SK-N-SH (cell line): ENCODE measurements around the gene CIT. TPM values are rescaled to one million over a fixed set of nuclear protein-coding genes. Genes with fewer than 3 reads are reported as not detected.

Experiments
- CTCF ChIA-PET: fragments of 300-600, 350-600 bp; formaldehyde crosslinking; extraction: SDS; loops from one replicate; lab custom pipeline; 2021; lab: Yijun Ruan, JAX
- POLR2A ChIA-PET: fragments of 350-600 bp; sonication (Branson Sonifier 250); formaldehyde crosslinking; extraction: SDS; loops from one replicate; lab custom pipeline; 2020; ENCODE audit warnings: antibody characterized with exemption, inconsistent platforms; lab: Yijun Ruan, JAX
- DNase-seq: peaks from one replicate; pipeline ENCODE4 v3.0.0; 2012
- H2AFZ ChIP-seq: fragments of 200-600 bp; sonication (generic); 2 replicates; pipeline ENCODE4 v1.8.1; 2016; ENCODE audit warnings: antibody characterized with exemption, mild to moderate bottlenecking, low read depth
- H3F3A ChIP-seq: fragments of 200-600 bp; sonication (generic); replicated peaks from 2 replicates; pipeline ENCODE3; 2016; ENCODE audit warnings: antibody characterized with exemption, mild to moderate bottlenecking; ENCODE audit not compliant: insufficient read depth
- H3K27ac ChIP-seq, 2 experiments: fragments of 200-500 bp in 1 of 2; fragments of 200-600 bp in 1 of 2; sonication (Bioruptor generic) in 1 of 2; sonication (generic), shearing (Covaris generic) in 1 of 2; 2 replicates each; pipeline versions ENCODE4 v1.5.1 to v1.6.1; 2014 to 2016; ENCODE audit warnings: low read depth in 2 of 2, inconsistent platforms in 1 of 2, low read length in 1 of 2, mild to moderate bottlenecking in 1 of 2, mixed read lengths in 1 of 2
- H3K27me3 ChIP-seq: fragments of 200-600 bp; sonication (generic), shearing (Covaris generic); 2 replicates; pipeline ENCODE4 v1.6.1; 2016; ENCODE audit warnings: mixed run types; ENCODE audit not compliant: insufficient read depth
- H3K36me3 ChIP-seq, 2 experiments: fragments of 200-500 bp in 1 of 2; fragments of 200-600 bp in 1 of 2; sonication (Bioruptor generic) in 1 of 2; sonication (generic) in 1 of 2; replicated peaks in 1 of 2; 2 replicates each; pipeline versions ENCODE3 to v1.5.1; 2014 to 2016; ENCODE audit warnings: low read length in 1 of 2, mild to moderate bottlenecking in 1 of 2; ENCODE audit not compliant: insufficient read depth in 2 of 2, control insufficient read depth in 1 of 2
- H3K4me1 ChIP-seq, 2 experiments: fragments of 200-500 bp in 1 of 2; fragments of 200-600 bp in 1 of 2; sonication (Bioruptor generic) in 1 of 2; sonication (generic), shearing (Covaris generic) in 1 of 2; 2 replicates each; pipeline versions ENCODE4 v1.5.1 to v1.6.1; 2014 to 2016; ENCODE audit warnings: low read depth in 1 of 2, low read length in 1 of 2, mixed run types in 1 of 2; ENCODE audit not compliant: insufficient read depth in 2 of 2, control insufficient read depth in 1 of 2
- H3K4me2 ChIP-seq: fragments of 200-600 bp; sonication (generic), shearing (Covaris generic); 2 replicates; pipeline ENCODE4 v1.6.1; 2017; ENCODE audit warnings: mixed run types
- H3K4me3 ChIP-seq, 2 experiments: fragments of 200-500 bp in 1 of 2; fragments of 200-600 bp in 1 of 2; sonication (Bioruptor generic) in 1 of 2; sonication (generic), shearing (Covaris generic) in 1 of 2; 2 replicates each; pipeline versions ENCODE4 v1.5.1 to v1.8.1; 2014 to 2016; ENCODE audit warnings: low read depth in 2 of 2, inconsistent platforms in 1 of 2, low read length in 1 of 2, mild to moderate bottlenecking in 1 of 2, mixed read lengths in 1 of 2, moderate library complexity in 1 of 2
- H3K79me2 ChIP-seq: fragments of 200-600 bp; sonication (generic); 2 replicates; pipeline ENCODE4 v1.8.1; 2017; ENCODE audit warnings: mild to moderate bottlenecking; ENCODE audit not compliant: insufficient read depth
- H3K9ac ChIP-seq: fragments of 200-600 bp; sonication (generic); 2 replicates; pipeline ENCODE4 v1.6.1; 2017; ENCODE audit warnings: mixed run types
- H3K9me2 ChIP-seq: fragments of 200-600 bp; sonication (generic); 2 replicates; pipeline ENCODE4 v1.6.1; 2017; ENCODE audit warnings: mixed run types
- H3K9me3 ChIP-seq: fragments of 200-600 bp; sonication (generic); 2 replicates; pipeline ENCODE4 v1.6.1; 2017; ENCODE audit warnings: mixed run types, mild to moderate bottlenecking, moderate library complexity
- H4K20me1 ChIP-seq: fragments of 200-600 bp; sonication (generic); 2 replicates; pipeline ENCODE4 v1.6.1; 2017; ENCODE audit warnings: mild to moderate bottlenecking, mixed run types; ENCODE audit not compliant: insufficient read depth
- CHD2 ChIP-seq: fragments of 150-350 bp; IDR thresholded peaks from 2 replicates; pipeline ENCODE4 v1.6.1; 2018; ENCODE audit warnings: low read length; ENCODE audit not compliant: partially characterized antibody
- ELF1 ChIP-seq: IDR thresholded peaks from 2 replicates; pipeline ENCODE4 v1.4.0; 2012
- EP300 ChIP-seq, 2 experiments: IDR thresholded peaks; 2 replicates each; pipeline versions ENCODE4 v1.4.0 to v1.6.1; 2012; ENCODE audit warnings: borderline replicate concordance in 1 of 2, low read depth in 1 of 2, low read length in 1 of 2
- EZH2phosphoT487 ChIP-seq: fragments of 200-600 bp; sonication (generic); IDR thresholded peaks from 2 replicates; pipeline ENCODE4 v1.6.1; 2017; ENCODE audit warnings: low read depth, mixed run types, mild to moderate bottlenecking, antibody characterized with exemption, moderate library complexity, borderline replicate concordance
- FOSL2 ChIP-seq: IDR thresholded peaks from 2 replicates; pipeline ENCODE4 v1.4.0; 2012; ENCODE audit warnings: low read depth, mild to moderate bottlenecking, moderate library complexity, borderline replicate concordance
- FOXJ3 ChIP-seq: sonication (generic); formaldehyde crosslinking; IDR thresholded peaks from 2 replicates; pipeline ENCODE4 v1.5.1; 2020; ENCODE audit warnings: mild to moderate bottlenecking, missing genetic modification reagents
- FOXM1 ChIP-seq: IDR thresholded peaks from 2 replicates; pipeline ENCODE4 v1.4.0; 2012; ENCODE audit warnings: low read depth, mild to moderate bottlenecking
- GABPA ChIP-seq: IDR thresholded peaks from 2 replicates; pipeline ENCODE4 v1.4.0; 2012; ENCODE audit warnings: low read depth, mild to moderate bottlenecking
- JUND ChIP-seq: IDR thresholded peaks from 2 replicates; pipeline ENCODE4 v1.4.0; 2012
- NRF1 ChIP-seq: IDR thresholded peaks from 2 replicates; pipeline ENCODE4 v1.6.1; 2012; ENCODE audit warnings: low read depth, mild to moderate bottlenecking, low read length
- RAD21 ChIP-seq: IDR thresholded peaks from 2 replicates; pipeline ENCODE4 v1.6.1; 2012; ENCODE audit warnings: mild to moderate bottlenecking, low read length
- RFX5 ChIP-seq: IDR thresholded peaks from 2 replicates; pipeline ENCODE4 v1.6.1; 2012; ENCODE audit warnings: mild to moderate bottlenecking, improper control_type of control experiment, low read length
- SIN3A ChIP-seq: IDR thresholded peaks from 2 replicates; pipeline ENCODE4 v1.6.1; 2012; ENCODE audit warnings: low read depth, mild to moderate bottlenecking, low read length, moderate library complexity, borderline replicate concordance
- SMC3 ChIP-seq: IDR thresholded peaks from 2 replicates; pipeline ENCODE4 v1.6.1; 2012; ENCODE audit warnings: low read depth, low read length, improper control_type of control experiment
- TAF1 ChIP-seq: IDR thresholded peaks from 2 replicates; pipeline ENCODE4 v1.6.1; 2012; ENCODE audit warnings: low read depth, mild to moderate bottlenecking, low read length, moderate library complexity, borderline replicate concordance
- TCF12 ChIP-seq: IDR thresholded peaks from 2 replicates; pipeline ENCODE4 v1.4.0; 2012
- TEAD4 ChIP-seq: IDR thresholded peaks from 2 replicates; pipeline ENCODE4 v1.4.0; 2012; ENCODE audit warnings: mild to moderate bottlenecking, borderline replicate concordance; ENCODE audit not compliant: insufficient read depth
- YY1 ChIP-seq: IDR thresholded peaks from 2 replicates; pipeline ENCODE4 v1.4.0; 2012; ENCODE audit warnings: low read depth, mild to moderate bottlenecking
- WGBS: methylation state at CpG from one replicate; pipeline ENCODE4 v1.1.6; 2017; ENCODE audit warnings: low lambda C conversion rate; 5-methylcytosine and 5-hydroxymethylcytosine counted together
- polyA plus RNA-seq, 3 experiments: library from polyadenylated mRNA; depleted of rRNA; stranded (reverse); fragments of >200 nt; gene quantifications; 2 replicates each; pipeline ENCODE4 v1.2.3, GENCODE V29; 2012
- TF ChIP-seq, protein P1 (sequence below): IDR thresholded peaks from 2 replicates; pipeline ENCODE4; 2012
- TF ChIP-seq, protein P2 (sequence below): fragments of 150-350 bp; IDR thresholded peaks from 2 replicates; pipeline ENCODE4 v1.6.1; 2017; ENCODE audit warnings: antibody characterized with exemption, low read length, low read depth, borderline replicate concordance
- TF ChIP-seq, protein P3 (sequence below): IDR thresholded peaks from 2 replicates; pipeline ENCODE4 v1.4.0; 2012; ENCODE audit warnings: low read depth, borderline replicate concordance
- TF ChIP-seq, protein P4 (sequence below): fragments of 200-600 bp; sonication (generic); IDR thresholded peaks from 2 replicates; pipeline ENCODE4 v1.6.1; 2017; ENCODE audit warnings: antibody characterized with exemption, mild to moderate bottlenecking, moderate library complexity

Gene CIT
- polyA plus RNA-seq, 1 of the 3 experiments (the other 2 are of a cell fraction) = 7.7 TPM

DNA sequence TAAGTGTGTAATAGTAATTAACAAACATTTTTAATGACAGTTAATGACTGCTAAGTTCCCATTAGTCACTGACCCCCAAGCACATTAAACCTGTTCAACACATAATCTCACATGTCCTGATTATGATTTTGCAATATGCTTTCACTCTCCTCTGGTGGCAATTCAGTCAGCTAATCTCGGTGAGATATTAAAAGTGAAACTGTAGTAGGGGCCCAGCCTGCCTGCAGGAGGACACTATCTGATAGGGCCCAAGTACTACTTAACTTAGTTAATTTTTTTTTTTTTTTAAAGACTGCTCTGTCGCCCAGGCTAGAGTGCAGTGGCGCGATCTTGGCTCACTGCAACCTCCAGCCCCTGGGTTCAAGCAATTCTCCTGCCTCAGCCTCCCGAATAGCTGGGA is 48.8 kb downstream of the CIT start:
- TF ChIP-seq GABPA (no peak), ELF1 (no peak), RAD21 (no peak), SIN3A (no peak), SMC3 (no peak), FOSL2 (no peak), CHD2 (no peak), TCF12 (no peak), EP300 (IDR thresholded peaks at IDR 0.05; ENCODE audit: borderline replicate concordance in 1 of 2, low read depth in 1 of 2, low read length in 1 of 2) (no peak), TAF1 (no peak), YY1 (no peak), NRF1 (no peak), EZH2phosphoT487 (no peak)
- TF ChIP-seq, protein P1, sequence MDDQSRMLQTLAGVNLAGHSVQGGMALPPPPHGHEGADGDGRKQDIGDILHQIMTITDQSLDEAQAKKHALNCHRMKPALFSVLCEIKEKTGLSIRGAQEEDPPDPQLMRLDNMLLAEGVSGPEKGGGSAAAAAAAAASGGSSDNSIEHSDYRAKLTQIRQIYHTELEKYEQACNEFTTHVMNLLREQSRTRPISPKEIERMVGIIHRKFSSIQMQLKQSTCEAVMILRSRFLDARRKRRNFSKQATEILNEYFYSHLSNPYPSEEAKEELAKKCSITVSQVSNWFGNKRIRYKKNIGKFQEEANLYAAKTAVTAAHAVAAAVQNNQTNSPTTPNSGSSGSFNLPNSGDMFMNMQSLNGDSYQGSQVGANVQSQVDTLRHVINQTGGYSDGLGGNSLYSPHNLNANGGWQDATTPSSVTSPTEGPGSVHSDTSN = no peak
- TF ChIP-seq, protein P2, sequence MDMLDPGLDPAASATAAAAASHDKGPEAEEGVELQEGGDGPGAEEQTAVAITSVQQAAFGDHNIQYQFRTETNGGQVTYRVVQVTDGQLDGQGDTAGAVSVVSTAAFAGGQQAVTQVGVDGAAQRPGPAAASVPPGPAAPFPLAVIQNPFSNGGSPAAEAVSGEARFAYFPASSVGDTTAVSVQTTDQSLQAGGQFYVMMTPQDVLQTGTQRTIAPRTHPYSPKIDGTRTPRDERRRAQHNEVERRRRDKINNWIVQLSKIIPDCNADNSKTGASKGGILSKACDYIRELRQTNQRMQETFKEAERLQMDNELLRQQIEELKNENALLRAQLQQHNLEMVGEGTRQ = no peak
- CTCF ChIA-PET = interaction anchor here (1.6 to 4.3 kb wide), 2 partner anchors 13 to 48 kb away, joined by 3 to 15 read pairs; no protein-coding TSS in a partner anchor
- POLR2A ChIA-PET = no interaction called here
- 92% methylated on average over 5 of the region's 5 CpGs for WGBS
- H3K27ac ChIP-seq = no peak overlapping the region
- H3K4me3 ChIP-seq = no peak overlapping the region
- no peaks in the 10 kb centered on the region for H3K9me3 ChIP-seq
- DNase-seq = no peak
- H3F3A ChIP-seq = no peaks in the 10 kb centered on the region
- no peaks in the 10 kb centered on the region for H3K79me2 ChIP-seq
- H3K4me1 ChIP-seq = no peaks in the 10 kb centered on the region
- H3K9me2 ChIP-seq = no peaks in the 10 kb centered on the region
- no peaks in the 10 kb centered on the region for H3K27me3 ChIP-seq
- H4K20me1 ChIP-seq = no peaks in the 10 kb centered on the region
- H2AFZ ChIP-seq = no peak overlapping the region
- H3K4me2 ChIP-seq = no peak overlapping the region
- H3K9ac ChIP-seq = no peak overlapping the region
- H3K36me3 ChIP-seq = peaks cover 11 to 39% of the 10 kb centered on the region in 2 experiments

- peaks cover 14 to 36% of the 10 kb centered on the region in 2 experiments for H3K36me3 ChIP-seq
- DNase-seq = no peak
- no peak overlapping the region for H3K4me2 ChIP-seq
- H3F3A ChIP-seq = no peaks in the 10 kb centered on the region
- ChIA-PET CTCF (interaction anchor here (4.3 kb wide), 1 partner anchor 47 kb away, joined by 15 read pairs; no protein-coding TSS in a partner anchor), POLR2A (no interaction called here)
- no peak overlapping the region for H3K9ac ChIP-seq
- no peaks in the 10 kb centered on the region for H3K4me1 ChIP-seq
- H3K4me3 ChIP-seq = no peak overlapping the region
- H4K20me1 ChIP-seq = no peaks in the 10 kb centered on the region
- H3K9me3 ChIP-seq = no peaks in the 10 kb centered on the region
- WGBS = 97% methylated on average over 1 of the region's 1 CpG
- H2AFZ ChIP-seq = no peak overlapping the region
- H3K27me3 ChIP-seq = no peaks in the 10 kb centered on the region
- no peaks in the 10 kb centered on the region for H3K79me2 ChIP-seq
- H3K9me2 ChIP-seq = no peaks in the 10 kb centered on the region
- no peak overlapping the region for H3K27ac ChIP-seq
- TF ChIP-seq RAD21 (no peak), FOXM1 (no peak), SMC3 (no peak), FOXJ3 (no peak), GABPA (no peak), EZH2phosphoT487 (no peak), RFX5 (no peak), CHD2 (no peak), TEAD4 (no peak), TAF1 (no peak), YY1 (no peak), JUND (no peak), NRF1 (no peak)
- TF ChIP-seq, protein P1 = no peak
- TF ChIP-seq, protein P3, sequence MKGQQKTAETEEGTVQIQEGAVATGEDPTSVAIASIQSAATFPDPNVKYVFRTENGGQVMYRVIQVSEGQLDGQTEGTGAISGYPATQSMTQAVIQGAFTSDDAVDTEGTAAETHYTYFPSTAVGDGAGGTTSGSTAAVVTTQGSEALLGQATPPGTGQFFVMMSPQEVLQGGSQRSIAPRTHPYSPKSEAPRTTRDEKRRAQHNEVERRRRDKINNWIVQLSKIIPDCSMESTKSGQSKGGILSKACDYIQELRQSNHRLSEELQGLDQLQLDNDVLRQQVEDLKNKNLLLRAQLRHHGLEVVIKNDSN = no peak
- TF ChIP-seq, protein P2 = no peak
- TF ChIP-seq, protein P4, sequence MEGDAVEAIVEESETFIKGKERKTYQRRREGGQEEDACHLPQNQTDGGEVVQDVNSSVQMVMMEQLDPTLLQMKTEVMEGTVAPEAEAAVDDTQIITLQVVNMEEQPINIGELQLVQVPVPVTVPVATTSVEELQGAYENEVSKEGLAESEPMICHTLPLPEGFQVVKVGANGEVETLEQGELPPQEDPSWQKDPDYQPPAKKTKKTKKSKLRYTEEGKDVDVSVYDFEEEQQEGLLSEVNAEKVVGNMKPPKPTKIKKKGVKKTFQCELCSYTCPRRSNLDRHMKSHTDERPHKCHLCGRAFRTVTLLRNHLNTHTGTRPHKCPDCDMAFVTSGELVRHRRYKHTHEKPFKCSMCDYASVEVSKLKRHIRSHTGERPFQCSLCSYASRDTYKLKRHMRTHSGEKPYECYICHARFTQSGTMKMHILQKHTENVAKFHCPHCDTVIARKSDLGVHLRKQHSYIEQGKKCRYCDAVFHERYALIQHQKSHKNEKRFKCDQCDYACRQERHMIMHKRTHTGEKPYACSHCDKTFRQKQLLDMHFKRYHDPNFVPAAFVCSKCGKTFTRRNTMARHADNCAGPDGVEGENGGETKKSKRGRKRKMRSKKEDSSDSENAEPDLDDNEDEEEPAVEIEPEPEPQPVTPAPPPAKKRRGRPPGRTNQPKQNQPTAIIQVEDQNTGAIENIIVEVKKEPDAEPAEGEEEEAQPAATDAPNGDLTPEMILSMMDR = no peak
Observed at GRCh38 chr12:119827760-119828159, 49.4 kb downstream of the CIT start.
